DMS53 treated with DMSO at 0.1 percent for 48 hours (cell line): ENCODE data around the gene DBR1.
A peak's percentile ranks its signal among the peaks of the same experiment; 100 is the strongest.

Experiments
- DNase-seq: peaks from one replicate; lab custom pipeline; 2025; ENCODE audit not compliant: unreplicated experiment; lab: John Stamatoyannopoulos, UW

The DBR1 gene, protein sequence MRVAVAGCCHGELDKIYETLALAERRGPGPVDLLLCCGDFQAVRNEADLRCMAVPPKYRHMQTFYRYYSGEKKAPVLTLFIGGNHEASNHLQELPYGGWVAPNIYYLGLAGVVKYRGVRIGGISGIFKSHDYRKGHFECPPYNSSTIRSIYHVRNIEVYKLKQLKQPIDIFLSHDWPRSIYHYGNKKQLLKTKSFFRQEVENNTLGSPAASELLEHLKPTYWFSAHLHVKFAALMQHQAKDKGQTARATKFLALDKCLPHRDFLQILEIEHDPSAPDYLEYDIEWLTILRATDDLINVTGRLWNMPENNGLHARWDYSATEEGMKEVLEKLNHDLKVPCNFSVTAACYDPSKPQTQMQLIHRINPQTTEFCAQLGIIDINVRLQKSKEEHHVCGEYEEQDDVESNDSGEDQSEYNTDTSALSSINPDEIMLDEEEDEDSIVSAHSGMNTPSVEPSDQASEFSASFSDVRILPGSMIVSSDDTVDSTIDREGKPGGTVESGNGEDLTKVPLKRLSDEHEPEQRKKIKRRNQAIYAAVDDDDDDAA

DNA sequence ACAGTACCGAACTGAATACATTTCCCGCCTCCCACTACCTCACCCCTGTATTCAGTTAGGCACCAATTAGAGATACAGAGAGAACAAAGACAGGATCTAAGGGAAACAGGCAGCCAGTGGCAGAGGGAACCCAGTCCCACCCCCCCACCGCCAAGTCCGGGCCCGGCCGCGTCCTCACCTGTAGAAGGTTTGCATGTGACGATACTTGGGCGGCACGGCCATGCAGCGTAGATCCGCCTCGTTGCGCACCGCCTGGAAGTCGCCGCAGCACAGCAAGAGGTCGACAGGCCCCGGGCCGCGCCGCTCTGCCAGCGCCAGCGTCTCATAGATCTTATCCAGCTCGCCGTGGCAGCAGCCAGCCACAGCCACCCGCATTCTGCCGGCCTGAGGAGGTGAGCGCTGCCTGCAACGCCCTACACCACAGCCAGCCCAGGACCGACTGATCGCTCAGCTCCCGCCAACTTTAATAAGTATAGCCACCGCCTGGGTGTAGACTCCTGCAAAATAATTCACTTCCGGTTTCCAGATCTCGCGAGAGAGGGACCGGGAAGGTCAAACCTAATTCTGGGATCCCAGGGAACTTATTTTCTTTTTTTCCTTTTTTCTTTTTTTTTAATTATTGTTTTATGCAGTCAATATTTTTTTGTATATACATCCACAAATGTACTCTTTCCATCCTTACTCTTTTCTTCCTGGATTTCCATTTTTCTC lies at the start of gene DBR1:
Gene DBR1 (minus strand): TSS at position 501 of the 711 bp plus-strand sequence. CDS start 126 bp downstream, at position 375.
- DNase-seq = peak; percentile 70

DNA sequence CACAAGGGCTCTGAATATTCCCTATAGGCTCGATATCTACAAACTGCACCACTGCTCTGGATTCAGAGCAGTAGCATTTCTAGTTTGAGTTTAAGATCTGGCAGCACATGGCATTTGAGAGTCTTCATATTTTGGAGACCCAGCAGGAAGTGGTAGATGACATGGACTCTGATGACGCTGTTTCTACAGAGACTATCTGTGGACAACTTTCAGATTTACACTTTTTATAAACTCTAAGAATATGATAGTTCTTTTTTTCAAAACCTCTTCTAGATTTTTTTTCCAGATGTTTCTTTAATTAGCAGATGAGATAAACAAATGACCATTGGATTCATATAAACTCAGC lies 48.2 kb upstream of the DBR1 start:
- no peak for DNase-seq

DNA sequence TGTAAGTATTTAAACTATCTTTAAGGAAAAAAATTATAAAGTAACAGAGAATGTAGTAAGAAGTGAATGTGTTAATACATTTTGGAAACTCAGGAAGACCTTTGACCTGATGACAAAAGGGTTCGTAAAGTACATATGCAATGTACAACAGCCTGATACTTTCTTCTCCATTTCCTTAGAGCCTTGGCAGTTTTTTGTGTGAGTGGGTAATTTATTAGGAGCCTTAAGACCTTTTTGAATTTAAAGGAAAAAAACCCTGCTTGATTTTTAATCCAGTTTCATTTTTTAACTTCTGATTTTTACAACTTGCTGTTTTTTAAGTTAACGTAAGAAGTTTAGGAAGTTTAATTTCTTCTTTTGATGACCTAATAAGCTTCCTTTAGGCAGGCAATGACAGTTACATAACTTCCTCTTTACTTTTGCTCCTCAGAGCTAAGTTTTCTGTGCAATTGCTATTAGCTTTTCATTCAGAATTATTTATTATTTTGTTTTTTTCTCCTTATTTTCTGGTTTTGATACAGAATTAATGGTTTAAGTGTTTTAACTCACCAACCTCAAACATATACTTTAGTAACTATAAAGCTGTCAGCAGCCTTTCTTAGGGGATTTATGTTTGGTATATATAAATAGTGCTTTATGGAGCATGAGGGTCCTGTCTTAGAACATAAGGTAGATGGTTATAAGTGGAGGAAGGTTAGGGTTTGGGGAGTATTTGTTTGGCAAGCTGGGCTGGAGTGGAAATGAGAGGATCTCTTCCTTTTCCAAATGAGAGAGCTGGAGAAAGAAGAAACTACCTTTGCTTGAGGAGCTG lies 47.6 kb upstream of the DBR1 start:
- no peak for DNase-seq

DNA sequence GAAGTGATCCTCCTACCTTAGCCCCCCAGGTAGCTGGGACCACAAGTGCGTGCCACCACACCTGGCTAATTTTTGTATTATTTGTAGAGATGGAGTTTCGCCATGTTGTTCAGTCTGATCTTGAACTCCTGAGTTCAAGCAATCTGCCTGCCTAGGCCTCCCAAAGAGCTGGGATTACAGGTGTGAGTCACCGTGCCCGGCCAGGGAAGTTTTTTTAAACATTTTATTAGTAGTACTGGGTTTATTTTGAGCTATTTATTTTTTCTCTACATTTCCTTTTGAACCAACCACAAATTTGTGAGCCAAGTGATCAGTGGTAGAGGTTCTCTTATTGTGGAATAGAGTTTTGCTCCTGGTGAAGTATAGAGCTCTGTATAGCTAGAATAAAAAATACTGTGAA lies 46.1 kb upstream of the DBR1 start:
- no peak for DNase-seq

DNA sequence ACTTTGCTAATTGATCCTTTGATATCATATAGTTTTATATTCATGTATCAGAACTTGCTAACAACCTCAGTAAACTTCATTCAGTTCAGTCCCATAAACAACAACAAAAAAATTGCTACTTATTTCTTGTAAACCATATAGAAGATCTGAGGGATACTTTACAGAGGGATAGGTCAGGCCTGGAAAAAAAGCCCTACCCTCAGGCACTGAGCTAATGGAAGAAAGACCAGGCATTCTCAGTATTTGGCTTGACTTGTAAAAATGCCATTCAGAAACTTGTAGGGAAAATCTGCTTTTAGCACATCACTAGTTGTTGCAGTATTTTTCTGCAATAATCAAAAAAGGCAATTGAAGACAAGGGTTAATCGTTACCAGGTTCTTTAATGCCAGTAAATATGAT lies 45.5 kb upstream of the DBR1 start:
- DNase-seq = no peak

DNA sequence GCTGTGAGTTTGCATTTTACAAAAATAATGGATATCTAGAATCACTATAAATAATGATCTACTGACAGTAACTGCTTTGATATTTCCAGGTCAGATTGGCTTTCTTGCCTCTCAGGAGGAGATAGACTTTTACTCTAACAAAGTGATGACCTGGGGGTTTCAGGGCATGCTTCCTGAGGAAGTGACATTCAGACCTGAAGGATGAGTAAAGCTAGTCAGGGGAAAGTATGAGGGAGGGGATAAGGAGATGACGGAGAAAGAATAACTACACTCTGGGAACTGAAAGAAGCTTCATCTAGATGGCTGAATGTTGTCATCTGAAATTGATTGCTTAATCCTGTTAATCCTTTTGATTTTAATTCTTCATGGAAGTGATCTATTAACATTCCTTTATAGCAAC lies 44.5 kb upstream of the DBR1 start:
- no peak for DNase-seq

DNA sequence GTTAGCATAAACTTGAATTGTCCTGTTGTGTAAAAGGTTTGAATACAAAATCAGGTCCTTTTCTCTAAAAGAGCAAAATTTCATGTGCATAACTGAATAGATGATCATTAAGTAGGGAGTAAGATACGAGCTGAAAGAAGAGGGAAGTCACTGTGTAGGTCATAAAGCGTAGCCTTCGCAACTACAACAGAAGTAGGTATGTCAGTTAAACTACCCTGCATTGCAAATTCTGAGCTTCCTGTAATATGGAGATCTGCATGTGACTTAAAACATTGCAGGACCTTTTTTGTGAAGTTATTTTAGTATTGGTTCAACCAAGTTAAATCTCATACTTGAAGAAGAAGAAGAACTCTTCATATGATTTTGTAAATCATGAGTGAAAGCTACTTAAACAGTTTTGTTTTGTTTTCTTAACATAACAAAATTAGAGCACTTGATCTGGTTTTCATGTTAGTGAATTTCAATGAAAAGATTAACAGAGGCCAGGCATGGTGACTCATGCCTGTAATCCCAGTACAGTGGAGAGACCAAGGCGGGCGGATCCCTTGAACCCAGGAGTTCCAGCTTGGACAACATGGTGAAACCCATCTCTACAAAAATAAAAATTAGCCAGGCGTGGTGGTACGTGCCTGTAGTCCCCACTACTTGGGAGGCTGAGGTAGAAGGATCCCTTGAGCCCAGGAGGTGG lies 38.8 kb upstream of the DBR1 start:
- no peak for DNase-seq

DNA sequence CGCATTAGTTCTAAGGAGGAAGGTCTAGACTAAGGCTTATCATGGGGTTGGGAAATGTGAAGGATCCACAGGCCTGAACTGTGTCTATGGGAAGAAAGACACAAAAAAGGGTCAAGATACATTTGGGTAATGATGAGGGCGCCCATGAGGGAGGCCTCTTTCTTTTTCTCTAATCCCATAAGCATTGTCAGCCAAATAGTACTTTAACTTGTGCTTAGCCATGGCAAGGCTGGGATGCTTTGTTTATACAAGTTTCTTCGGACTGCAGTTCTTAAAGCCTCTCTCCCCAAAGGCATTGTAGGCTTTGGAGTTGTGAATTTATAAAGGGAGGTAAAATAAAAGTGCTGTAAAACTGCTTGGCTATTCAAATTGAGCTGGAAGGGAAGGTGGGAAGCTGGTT lies 35.8 kb upstream of the DBR1 start:
- DNase-seq = no peak

DNA sequence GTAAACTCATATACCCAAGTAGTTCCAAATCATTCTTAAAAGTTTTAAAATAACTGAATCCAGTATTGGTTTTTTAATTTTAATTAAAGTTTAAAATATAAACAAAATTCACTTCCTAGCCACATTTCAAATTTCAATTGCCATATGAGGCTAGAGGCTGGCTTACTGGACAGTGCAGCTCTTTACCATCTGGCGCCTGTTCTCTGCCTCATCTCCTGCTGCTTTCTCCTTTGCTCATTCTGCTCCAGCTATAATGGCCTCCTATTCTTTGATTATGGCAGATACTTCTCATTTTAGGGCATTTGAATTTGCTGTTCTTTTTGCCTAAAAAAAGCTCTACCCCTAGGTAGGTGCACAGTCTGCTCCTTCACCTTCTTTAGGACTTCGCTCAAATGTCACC lies 31.5 kb upstream of the DBR1 start:
- no peak for DNase-seq

DNA sequence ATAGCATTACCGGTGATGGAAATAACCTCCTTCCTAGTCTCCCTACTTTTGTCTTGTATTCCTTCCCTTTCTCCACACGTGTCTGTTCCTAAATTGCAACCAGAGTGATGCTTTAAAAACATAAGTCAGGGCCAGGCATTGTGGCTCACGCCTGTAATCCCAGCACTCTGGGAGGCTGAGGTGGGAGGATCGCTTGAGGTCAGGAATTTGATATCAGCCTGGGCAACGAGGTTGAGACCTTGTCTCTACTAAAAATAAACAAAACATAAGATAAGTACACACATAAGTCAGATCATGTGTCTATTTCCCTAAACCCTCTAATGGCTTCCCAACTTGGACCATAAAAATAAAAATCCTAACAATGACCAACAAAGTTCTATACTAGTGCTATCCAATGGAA lies 30.8 kb upstream of the DBR1 start:
- no peak for DNase-seq

DNA sequence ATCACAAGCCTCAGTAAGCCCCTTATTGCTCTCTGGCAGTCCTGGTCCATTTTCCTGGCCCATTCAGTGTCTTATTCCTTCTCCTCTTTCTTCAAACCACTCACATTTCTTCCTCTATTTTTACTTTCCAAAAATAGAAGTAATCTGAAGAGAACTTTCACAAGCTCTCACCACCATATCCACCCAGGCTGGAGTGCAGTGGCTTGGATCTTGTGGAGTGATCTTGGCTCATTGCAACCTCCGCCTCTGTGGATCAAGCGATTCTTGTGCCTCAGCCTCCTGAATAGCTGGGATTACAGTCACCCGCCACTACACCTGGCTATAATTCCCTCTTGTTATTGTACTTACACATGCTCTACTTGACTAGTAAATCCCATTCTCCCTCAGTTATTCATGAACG lies 29.2 kb upstream of the DBR1 start:
- DNase-seq = no peak

DNA sequence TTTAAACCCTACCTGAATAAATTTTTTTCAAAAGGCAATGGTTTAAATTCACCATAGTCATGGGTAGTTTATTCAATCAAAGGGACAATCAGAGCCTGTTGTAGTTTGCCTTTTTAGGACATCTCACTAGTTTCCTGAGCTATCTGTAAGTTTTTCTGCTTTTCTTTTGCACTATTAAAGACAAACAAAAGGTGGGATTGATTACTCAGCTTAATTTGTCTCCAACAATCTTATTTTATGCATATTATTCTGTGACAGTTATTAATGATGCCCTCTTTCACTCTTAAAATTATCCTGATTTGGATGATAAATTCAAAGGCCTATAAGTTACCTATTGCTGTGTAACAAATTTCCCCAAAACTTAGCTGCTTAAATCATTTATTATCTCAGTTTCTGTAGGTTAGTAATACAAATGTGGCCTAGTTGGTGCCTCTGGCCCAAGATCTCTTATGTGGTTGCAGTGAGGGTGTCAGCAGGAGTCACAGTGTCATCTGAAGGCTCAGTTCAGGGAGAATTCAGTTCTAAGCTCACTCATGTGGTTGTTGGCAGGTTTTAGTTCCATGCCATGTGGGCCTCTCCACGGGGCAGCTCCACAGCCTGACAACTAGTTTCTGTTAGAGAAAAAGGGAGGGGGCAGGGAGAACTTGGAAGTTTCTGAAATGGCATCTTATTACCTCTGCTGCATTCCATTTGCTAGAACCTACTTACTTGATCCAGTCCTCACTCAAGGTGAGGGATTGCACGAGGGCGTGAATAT lies 28.4 kb upstream of the DBR1 start:
- DNase-seq = no peak

DNA sequence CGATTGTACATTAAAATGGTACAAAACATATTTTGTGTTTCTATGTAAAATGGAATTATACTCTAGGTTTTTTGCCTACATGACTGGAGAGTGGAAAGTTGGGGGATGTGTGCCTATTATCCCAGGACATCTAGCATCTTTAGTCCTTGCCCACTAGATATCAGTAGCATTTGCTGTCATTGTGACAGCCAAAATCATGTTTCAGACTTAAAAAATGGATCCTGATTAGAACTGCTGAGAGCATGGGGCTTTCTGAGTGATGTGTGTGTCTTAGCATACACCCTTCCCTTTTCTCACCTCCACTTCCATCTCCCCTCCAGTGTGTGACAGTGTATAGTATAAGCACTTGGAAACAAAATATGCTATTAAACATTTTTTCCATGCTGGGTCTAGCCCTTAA lies 25.7 kb upstream of the DBR1 start:
- DNase-seq = no peak

DNA sequence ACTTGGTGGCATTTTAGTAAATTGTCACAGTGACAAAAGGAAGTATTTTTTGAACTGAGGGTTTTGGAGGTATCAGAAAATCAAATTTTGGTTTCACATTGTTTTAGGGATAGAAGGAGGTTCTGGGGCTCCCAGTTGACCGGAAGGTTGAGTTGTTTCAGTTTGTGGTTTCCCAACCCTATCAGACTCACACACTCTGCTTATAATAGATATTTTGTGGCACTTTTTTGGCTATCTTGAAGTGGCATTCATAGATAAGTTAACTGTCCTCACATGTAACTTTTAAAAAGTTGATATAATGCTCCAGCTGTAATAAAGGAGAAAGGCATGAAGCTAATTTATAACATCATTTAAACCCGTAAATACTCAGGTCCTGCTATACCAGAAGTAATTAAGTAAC lies 25.1 kb upstream of the DBR1 start:
- DNase-seq = no peak

DNA sequence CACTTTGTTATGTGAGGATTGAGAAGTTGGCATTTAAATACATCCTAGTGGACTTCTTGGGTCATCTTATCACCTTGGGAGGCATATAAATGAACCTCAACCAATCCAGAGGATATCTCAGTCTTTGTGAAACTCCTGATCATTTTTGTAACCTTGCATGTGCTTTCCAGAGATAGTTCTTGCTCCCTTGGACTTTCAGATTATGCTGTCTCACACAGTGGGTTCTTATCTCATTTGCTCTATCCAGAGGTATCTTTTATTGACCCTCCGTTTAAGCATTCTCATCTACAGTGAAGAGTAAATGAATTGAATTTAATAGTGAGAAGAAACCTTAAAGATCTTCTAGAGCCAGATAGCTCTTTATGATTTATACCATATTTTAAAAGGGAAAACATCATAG lies 22.8 kb upstream of the DBR1 start:
- no peak for DNase-seq

DNA sequence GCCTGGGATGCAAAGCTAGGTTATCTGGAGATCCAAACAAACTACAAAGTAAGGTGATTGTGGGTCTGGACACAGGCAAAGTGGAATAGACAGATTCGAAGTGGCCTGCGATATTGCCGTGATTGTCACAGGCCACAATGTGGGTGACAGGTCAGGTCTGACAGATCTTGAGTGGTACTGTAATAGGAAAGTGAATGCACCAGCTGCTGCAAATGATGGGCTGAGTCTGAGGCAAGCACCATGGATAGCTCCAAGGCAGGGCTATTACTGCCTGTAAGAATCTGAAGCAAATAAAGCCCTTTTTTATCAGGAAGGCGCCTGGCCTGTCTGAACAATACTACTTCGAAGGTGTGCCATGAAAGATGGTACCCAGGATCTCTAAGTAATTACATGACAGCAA lies 22.3 kb upstream of the DBR1 start:
- no peak for DNase-seq

DNA sequence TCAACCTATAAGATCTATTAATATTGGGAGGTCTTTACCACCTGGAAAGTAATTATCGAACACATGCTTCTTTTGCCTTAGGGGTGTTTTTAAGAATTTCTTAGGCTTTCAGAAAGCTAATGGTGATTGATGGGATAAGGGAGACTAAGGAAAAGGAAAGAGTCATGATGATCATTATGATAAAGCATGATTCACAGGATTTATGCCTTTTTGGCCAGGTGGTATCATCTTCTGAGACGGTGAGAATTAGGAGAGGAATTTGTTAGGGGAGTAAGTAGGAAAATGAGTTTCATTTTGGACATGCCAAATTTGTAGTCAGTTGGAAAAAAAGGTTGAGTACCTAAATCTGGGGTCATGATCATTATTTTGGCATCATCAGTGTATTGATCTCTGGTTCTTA lies 21.3 kb upstream of the DBR1 start:
- DNase-seq = no peak

DNA sequence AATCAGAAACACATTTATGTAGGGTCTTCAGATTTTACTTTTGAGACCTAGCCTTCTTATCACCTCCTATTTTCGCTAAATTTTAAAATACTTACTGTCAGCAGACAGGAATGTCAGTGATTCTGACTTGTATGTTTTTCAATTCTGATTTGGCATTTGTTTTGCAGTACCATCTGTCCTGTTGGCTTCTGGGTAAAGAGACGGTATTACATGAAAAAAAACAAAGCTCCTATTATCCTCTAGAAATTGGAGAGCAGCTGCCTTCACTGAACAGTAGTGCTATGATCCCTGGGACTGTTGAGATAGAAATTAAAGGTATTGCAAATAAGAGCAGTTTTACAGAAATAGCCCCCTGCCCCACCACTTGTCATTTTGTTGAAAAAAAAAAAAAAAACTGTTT lies 20.8 kb upstream of the DBR1 start:
- DNase-seq = no peak

DNA sequence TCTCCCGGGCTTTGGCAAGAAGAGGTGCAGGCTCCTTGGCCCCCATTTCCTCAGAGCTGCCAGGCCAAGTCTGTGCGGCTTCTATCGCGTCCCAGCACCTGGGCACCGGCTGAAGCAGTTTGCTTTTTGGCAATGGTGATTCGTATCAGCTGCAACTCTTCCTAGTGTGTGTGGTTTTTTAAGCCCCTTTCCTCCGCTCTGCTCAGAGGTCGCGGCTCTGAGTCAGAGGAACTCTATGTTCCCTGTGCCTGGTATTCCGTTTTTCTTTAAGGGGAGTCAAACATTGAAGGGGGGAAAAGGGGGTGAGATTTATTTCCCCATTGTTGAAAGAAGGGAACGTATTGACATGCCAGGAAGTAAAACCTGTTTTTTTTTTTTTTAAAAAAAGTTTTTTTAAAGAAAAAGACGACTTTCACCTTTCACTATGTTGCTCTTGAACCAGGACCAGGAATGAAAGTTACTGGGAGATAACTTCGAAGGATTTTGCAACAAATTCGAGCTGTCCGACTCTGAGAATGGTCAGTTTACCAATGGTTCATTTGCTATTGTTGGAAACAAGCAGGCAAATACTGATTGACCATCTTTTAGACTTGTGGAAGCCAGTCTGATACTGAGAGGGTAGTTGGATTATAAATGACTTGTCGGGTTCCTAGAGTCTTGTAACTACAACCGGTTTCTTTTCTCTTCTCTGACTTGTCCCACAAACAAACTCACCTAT lies 13.5 kb upstream of the DBR1 start:
- DNase-seq = no peak
